MM.1S (cell line): ENCODE measurements around the gene RNF222.

Experiments
- EZH2 ChIP-seq: fragments of 300-600 bp; sonication (generic); optimal IDR thresholded peaks from 2 replicates; pipeline ENCODE3; 2017; ENCODE audit warnings: low read depth, mild to moderate bottlenecking, antibody characterized with exemption, low read length, mixed read lengths
- EZH2phosphoT487 ChIP-seq: fragments of 300-600 bp; sonication (generic); IDR thresholded peaks from 2 replicates; pipeline ENCODE4 v1.6.1; 2018; ENCODE audit warnings: antibody characterized with exemption, low read length
- TF ChIP-seq, protein P1 (sequence below): fragments of 300-600 bp; sonication (generic); IDR thresholded peaks from 2 replicates; pipeline ENCODE4 v1.5.1; 2016; ENCODE audit warnings: antibody characterized with exemption, low read length, mixed read lengths

DNA sequence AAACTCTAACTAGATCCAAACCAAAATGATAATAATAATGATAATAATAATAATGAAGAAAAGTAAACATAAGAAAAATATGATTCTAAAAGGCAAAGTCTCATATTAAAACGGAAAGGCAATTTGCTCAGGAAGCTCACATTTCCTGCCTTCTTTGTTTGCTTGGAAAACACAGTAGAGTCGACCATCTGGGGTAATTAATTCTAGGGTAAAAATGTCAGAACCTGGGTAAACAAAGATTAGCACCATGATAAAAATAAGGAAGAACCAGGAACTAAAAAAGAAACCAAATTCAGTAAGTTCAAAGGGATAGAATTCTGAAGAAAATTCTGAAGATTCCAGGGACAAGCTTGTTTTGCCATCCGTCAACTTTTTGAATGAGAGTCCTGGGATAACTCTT lies 37.4 kb downstream of the RNF222 start:
- TF ChIP-seq, protein P1, sequence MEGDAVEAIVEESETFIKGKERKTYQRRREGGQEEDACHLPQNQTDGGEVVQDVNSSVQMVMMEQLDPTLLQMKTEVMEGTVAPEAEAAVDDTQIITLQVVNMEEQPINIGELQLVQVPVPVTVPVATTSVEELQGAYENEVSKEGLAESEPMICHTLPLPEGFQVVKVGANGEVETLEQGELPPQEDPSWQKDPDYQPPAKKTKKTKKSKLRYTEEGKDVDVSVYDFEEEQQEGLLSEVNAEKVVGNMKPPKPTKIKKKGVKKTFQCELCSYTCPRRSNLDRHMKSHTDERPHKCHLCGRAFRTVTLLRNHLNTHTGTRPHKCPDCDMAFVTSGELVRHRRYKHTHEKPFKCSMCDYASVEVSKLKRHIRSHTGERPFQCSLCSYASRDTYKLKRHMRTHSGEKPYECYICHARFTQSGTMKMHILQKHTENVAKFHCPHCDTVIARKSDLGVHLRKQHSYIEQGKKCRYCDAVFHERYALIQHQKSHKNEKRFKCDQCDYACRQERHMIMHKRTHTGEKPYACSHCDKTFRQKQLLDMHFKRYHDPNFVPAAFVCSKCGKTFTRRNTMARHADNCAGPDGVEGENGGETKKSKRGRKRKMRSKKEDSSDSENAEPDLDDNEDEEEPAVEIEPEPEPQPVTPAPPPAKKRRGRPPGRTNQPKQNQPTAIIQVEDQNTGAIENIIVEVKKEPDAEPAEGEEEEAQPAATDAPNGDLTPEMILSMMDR = no peak
- TF ChIP-seq EZH2 (no peak), EZH2phosphoT487 (no peak)
